IPS-18c (cell line): ENCODE results near the gene IL4I1.
"Not testable (repeated sequence)": the region's sequence is repeated elsewhere in the genome, so short reads cannot be mapped to it uniquely, and the experiment has no call there.

Experiments used
- H3K4me3 ChIP-seq: 2 replicates; pipeline ENCODE4 v1.7.0; 2013; ENCODE audit warnings: low read depth, mild to moderate bottlenecking, low read length, moderate library complexity; ENCODE audit not compliant: insufficient read depth
- H3K9me3 ChIP-seq: one replicate; pipeline ENCODE4 v1.6.1; 2013; ENCODE audit warnings: mild to moderate bottlenecking, low read length, moderate library complexity; ENCODE audit not compliant: control insufficient read depth, insufficient read depth

The IL4I1 gene

DNA sequence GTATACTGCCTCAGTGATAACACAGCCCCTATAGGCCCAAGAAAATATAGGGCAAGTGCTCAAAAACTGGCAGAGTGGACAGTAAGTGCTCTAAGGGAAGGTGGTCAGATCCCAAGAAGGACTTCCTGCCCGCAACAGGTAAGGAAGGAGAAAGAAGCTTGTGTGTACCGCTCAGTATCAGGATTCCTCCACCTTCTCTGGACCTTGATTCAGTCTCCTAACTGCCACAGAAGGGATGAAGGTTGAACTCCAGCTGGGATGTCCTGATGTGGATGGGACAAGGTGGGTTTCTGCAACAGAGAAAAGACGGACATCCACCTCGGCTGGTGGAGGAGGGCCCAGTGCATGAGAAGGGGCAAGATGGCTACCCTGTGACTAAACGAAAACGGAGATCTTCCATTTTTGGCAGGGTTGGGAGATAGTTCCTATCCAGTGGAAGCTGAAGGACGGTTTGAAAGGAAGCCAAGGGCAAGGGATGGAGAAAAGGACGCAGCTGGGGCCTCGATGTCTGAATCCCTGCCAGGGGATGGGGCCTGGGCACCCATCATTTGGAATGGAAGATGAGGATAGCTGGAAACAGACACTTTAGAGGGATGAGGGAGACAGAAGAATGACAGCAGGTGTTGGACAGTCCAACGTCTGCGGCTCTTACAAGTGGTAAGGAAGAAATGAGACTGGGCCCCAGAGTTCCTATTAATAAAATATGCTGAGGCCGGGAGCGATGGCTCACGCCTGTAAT lies 31.0 kb upstream of the IL4I1 start:
- Histone ChIP-seq H3K4me3 (peak overlapping the region; percentile 34; the same call in 1 of the 2 replicates), H3K9me3 (peaks cover 3% of the 10 kb centered on the region)

DNA sequence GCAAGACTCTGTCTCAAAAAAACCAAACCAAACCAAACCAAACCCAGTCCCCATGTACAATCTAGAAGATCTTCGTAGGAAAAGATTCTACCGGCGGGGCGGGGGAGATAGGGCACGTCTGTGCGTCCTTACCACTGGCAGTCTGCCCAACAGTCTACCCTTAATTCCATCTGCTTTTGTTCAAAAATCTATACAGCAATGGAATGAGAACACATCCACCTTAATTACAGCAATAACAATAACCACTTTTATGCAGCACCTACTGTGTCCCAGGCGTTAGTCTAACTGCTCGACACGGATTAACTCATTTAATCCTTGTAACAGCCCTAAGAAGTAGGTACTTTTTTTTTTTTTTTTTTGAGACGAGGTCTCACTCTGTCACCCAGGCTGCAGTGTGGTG lies 29.8 kb upstream of the IL4I1 start:
- H3K4me3 ChIP-seq = no peak overlapping the region
- peaks cover 3% of the 10 kb centered on the region for H3K9me3 ChIP-seq

DNA sequence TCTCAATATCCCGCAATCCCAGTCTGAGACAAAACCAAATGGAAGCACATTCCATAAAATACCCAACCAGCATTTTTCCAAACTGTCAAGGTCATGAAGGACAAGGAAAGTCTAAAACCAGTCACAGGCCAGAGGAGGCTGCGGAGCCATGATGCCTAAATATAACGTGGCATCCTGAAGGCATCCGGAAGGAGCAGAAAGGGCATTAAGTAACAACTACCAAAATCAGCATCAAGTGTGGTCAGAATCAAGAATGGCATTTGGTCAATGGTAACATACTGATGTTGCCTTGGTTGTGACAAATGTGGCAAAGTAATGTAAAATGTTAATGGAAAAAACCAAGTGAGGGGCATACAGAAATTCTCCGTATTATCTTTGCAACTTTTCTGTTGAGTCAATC lies 28.8 kb upstream of the IL4I1 start:
- Histone ChIP-seq H3K4me3 (no peak overlapping the region), H3K9me3 (peaks cover 3% of the 10 kb centered on the region)

DNA sequence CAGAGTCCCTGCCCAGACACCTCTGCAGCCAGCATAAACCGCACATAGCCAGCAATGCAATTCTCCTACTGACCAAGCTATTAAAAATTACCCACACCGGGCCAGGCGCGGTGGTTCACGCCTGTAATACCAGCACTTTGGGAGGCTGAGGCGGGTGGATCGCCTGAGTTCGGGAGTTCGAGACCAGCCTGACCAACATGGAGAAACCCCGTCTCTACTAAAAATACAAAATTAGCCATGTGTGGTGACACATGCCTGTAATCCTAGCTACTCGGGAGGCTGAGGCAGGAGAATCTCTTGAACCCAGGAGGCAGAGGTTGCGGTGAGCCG lies 28.2 kb upstream of the IL4I1 start:
- H3K4me3 ChIP-seq = not testable (repeated sequence)

DNA sequence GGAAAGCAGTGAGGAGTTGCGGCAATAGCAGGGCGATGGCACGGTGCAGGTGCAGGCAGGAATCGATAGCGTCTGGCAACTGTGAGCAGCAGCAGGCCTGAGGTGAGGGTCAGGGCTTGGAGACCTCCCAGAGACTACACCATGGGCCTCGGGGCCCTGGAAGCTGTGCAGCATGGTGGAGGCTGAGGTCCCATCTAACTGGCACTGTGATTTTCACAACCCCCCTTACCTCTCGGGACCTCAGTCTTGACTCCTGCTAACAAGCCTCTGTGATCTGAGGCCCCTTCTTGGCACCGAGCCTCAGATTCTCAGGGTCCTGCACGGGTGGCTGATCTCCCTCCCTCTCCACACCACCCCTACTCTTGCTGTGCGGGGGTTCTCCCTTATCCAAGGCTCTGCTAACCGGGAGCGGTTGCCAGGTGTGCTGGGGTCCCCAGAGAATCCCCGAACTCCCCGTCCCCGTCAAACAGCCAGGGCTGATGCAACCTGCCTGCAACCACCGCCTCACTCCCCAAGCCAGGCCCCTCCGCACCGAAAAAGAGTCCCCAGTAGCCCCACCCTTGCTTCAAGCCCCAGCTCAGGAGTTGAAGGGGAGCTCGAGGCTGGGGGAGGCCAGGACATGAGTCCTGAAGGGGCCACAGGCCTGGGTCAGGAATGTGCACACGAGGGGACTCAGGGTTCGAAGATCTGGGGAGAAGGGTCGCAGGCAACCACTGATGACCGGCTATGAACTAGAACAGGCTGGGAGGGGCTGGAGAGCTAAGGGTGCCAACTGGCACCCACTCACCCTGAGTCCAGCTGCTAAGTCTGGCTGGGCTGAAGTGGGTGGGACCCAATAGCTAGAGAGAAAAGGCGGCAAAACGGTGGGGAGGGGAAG lies 27.6 kb upstream of the IL4I1 start:
- no peak overlapping the region for H3K4me3 ChIP-seq
- H3K9me3 ChIP-seq = peaks cover 3% of the 10 kb centered on the region

More for the DNA sequence above, 28.2 kb upstream of the IL4I1 start:
- H3K9me3 ChIP-seq = not testable (repeated sequence)

DNA sequence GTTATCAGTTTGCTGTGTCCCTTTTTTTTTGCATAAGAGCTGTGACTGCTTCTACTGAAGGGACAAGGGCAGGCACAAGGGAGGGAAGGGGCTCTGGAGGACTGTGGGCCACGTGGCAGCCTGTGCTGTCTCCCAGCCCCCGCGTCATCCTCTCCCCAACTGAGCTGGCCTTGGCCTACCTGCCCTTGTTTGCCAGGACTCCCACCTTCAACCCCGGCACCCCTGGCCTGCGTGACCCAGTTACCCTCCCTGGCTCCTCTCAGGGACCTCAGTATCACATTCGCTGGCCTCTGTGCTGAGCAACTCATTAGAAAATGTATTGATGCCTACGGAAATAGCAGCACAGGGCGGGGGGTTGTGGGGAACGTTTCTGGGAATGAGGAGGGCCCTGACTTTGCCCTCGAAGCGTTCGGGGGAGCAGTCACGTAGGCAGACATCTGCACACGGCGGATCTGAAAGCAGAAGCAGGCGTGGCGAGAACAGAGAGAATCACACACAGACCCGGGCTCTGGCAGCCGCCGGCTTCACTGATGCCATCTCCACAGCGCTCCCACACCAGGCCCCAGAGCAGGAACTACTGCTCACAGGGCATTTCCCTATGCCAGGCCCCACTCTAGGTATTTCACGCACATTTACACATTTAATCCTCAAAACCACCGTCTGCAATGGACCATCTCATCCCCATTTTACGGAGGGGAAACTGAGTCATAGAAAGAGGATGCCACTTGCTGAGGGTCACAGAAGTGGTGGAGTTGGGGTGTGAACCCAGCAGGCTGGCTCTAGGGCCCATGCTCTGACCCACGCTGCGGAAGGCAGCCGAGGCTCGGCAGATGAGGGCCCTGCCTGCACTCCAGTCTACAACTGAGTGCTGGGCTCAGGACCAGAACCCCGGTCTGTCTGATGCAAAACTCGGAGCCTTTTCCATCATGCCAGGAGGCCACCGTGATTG lies 26.6 kb upstream of the IL4I1 start:
- Histone ChIP-seq H3K4me3 (no peak overlapping the region; the same call in 1 of the 2 replicates), H3K9me3 (no peaks in the 10 kb centered on the region)

DNA sequence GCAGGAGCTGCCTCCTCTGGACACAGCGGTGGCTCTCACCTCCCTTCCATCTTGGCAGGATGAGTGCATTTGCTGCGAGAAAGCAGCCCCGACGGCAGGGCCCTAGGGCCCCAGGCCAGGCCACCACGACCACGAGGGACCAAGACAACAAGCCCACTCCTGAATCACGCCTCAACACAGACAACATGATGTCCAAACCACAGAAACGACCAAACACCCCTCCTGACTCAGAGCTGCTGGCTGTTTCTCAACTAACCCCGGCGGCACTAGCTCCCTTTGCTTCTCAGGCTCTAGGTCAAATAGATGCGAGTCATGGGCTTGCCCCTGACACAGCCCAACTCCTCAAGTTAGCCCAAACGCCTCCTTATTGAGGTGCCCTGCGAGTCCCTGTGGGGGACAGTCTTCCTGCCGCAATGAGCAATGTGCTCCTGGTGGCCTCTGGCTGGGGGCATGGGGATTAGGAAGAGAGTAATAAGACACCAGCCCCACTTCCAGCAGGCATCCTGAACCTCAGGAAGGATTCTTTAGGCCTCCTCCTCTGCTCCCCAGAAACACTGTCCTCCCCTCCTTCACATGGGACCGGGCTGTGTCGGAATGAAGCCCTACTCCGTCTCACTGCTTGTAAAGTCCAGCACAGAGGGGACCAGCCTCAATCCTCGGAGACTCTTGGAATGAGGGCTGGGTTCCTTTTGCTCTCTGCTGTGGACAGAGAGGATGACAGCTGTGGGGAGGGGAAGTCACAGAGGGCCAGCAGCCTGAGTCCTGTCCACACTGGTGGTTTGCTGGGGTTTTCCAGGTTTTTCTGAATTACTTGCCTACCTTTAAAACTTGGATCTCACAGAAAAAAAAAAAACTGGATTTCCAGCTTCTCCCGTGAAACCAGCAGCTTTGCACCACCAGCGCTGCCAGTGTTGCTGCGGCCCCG lies 25.4 kb upstream of the IL4I1 start:
- no peaks in the 10 kb centered on the region for H3K9me3 ChIP-seq

DNA sequence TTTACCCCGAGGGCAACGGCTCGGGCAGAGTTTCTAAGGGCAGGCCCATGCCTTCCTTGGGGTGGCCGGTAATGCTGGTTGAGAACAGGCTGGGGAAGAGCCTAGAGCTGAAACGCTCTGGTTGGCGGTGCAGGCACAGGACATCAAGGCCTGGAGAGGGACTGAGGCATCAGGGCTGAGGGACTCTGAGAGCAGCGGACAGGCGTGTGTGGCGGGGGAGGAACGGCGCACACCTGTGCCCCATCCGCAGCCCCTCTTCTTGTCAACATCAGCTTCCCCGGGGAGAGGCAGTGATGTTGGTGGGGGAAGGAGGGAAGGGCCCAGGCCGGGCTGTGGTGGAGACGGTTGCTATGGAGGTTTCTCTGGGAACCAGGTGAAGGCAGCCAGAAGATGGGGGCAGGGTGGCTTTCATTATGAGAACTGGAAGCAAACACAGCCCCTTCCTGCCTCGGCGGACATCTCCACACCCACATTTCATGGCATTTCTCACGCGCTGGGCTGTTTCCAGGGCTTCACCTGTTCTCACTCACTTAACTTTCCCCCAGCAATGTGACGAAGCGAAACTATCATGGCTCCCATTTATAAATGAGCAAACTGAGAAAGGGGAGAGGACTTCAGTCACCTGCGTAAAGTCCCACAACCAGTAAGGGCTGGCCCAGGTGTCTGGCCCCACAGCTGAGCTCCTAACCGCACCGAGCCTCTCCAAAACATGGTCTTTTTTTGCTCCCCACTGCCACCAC lies 24.1 kb upstream of the IL4I1 start:
- peaks cover under 1% of the 10 kb centered on the region for H3K9me3 ChIP-seq
- H3K4me3 ChIP-seq = no peak overlapping the region

More for the DNA sequence above, 25.4 kb upstream of the IL4I1 start:
- H3K4me3 ChIP-seq = no peak overlapping the region

DNA sequence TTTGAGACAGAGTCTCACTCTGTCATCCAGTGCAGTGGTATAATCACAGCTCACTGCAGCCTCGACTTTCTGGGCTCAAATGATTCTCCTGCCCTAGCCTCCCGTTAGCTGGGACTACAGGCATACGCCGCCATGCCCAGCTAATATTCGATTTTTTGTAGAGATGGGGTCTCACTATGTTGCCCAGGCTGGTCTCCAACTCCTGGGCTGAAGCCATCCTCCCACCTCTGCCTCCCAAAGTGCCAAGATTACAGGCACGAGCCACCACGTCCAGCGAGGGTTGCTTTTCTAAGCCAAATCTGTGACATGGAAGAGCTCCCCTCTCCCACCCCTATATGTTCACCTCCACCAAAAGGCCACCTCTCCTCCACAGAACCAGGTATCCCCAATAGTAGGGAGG lies 21.4 kb upstream of the IL4I1 start:
- Histone ChIP-seq H3K9me3 (peaks cover 3% of the 10 kb centered on the region), H3K4me3 (no peak overlapping the region)

DNA sequence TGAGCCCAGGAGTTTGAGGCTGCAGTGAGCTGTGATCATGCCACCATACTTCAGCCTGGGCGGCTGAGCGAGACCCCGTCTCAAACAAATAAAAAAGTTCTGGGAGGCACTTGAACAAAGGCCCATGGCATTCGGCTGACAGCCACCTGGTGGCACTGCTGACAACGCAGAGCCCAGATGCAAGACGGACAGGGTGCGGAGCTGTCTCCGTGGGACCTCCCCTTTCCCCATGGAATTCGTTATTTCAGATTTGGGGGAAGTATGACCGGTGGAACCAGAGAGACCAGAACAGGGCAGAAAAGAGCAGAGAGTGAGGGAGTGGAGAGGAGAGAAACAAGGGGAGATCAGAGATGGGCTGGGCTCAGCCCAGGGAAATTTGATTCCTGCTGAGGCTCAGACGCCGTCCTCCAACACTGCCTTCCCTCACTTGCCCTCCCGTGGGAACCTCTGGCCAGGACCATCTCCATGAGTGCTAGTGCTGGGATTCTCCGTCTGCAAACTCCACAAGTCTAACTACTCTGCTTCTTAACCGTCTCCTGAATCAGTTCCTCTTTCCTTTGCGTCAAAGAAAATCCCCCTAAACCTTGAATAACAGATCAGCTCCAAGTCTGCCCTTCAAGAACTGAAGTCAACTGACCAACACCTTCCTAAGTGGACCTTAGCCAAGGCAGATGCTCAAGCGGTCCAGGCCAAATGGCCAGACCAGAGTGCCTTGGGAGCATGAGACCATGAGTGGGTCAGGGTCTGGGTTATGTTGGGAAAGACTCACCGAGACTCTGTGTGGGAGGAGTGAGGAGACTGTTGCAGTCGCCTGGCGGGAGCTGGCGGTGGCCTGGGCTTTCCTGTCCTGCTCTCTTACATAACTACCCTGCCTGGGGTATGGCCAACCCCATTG lies 20.4 kb upstream of the IL4I1 start:
- peaks cover 3% of the 10 kb centered on the region for H3K9me3 ChIP-seq
- H3K4me3 ChIP-seq = no peak overlapping the region

DNA sequence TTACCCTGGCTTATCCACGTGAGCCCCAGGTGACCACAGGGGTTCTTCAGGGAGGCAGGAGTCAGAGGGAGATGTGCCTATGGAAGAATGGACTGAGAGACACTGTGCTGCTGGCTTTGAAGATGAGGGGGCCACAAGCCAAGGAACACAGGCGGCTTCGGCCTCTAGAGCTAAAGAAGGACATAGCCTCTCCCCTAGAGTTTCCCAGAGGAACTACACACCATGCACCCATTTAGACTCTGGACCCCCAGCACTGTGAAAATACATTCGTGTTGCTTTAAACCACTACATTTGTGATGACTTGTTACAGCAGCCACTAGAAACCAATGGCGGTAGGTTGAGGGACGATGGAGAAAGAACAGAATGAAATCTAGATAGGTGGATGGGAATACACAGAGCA lies 18.6 kb upstream of the IL4I1 start:
- Histone ChIP-seq H3K9me3 (peaks cover 3% of the 10 kb centered on the region), H3K4me3 (no peak overlapping the region)

DNA sequence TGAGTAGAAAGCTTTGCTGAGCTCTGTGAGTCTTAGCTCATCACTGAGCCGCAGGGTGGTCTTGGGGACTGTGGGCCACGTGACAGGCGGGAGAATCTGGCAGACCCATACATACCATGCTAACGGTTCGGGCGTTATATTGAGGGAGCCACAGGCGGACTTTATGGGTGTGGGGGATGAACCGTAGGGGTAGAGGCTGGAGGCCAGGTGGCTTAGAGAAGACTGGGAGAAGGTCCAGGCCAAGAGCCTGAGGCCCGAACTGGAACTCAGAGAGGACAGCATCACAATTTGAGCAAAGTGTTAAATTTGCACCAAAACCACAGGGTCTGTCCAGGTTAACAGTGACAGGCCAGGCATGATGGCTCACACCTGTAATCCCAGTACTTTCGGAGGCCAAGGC lies 17.0 kb upstream of the IL4I1 start:
- H3K9me3 ChIP-seq = peaks cover 3% of the 10 kb centered on the region

DNA sequence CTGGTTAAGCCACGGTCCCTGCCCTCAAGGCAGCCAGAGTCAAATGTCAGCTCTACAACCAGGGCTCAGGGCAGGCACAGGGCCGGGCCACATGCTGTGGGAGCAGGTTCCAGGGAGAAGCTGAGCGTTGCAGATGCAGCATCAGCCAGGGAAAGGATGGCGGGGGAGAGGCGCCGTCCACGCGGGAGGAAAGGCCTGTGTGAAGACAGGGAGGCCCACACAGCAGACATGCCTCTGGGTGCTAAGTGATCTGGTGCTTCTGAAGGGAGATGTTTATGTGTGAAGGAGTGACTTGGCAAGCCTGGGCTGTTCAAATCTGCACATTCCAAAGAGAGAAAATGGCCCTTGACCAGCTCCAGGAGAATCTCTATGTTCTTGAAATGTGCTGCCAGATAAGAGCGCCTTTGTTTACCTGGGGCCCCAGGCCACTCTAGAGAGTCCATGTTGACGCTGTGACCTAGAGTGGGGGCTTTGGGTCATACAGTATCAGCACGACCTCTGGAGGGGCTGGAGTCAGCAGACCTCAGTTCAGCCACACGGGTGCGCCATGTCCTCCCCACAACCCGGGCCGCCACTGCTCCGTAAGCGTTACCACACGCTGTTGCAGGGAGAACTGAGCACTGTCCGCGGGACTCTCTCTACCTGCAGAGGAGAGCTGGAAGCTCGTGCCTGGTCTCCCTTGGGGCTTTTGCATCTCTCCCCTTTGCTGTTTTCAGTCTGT lies 16.4 kb upstream of the IL4I1 start:
- peaks cover 3% of the 10 kb centered on the region for H3K9me3 ChIP-seq

More for the DNA sequence above, 17.0 kb upstream of the IL4I1 start:
- no peak overlapping the region for H3K4me3 ChIP-seq

DNA sequence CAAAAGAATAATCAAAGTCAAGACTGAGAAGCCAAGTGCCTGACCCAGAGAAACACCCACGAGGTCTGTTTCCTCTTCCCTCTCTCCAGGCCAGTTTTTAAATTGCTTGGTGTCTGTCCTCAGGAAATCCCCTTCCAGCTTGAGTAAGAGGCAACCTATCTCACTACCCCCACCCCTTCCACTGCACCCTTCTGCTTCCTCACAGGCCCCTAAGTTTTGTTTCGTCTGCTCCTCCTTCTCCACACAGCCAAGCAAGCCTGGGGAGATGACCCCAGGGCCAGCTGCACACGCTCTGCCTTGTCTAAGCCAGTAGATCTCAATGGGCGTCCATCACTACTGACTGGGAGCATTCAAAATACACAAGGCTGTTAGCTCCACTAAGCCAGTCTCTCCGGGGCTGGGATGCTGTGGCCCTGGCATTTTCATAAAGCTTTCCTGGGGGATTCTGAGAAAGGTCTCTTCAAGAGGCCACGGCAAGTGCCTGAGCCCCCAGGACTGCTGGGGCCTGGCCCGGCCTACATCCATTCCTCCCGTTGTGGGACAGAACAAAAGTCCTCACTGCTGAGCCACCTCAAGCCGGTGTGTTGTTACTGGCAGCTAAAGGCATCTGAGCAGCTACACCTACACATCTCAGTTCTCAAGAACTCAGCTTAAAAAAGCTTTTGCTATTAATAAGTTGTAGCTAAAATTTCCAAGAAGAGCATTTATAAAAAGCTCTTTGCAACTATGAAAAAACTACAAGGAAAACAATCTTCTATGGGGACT lies 14.9 kb upstream of the IL4I1 start:
- no peak overlapping the region for H3K4me3 ChIP-seq
- H3K9me3 ChIP-seq = peaks cover 3% of the 10 kb centered on the region

More for the DNA sequence above, 16.4 kb upstream of the IL4I1 start:
- H3K4me3 ChIP-seq = no peak overlapping the region
